GM21619 (cell line): ENCODE measurements around the gene ST7.
"Not testable (repeated sequence)": the region's sequence is repeated elsewhere in the genome, so short reads cannot be mapped to it uniquely, and the experiment has no call there.

ENCODE experiments used
- ATAC-seq: cut with Tn5 transposase; IDR thresholded peaks from one replicate; pipeline ENCODE4 v1.9.1; 2021; ENCODE audit not compliant: unreplicated experiment

The ST7 gene

DNA sequence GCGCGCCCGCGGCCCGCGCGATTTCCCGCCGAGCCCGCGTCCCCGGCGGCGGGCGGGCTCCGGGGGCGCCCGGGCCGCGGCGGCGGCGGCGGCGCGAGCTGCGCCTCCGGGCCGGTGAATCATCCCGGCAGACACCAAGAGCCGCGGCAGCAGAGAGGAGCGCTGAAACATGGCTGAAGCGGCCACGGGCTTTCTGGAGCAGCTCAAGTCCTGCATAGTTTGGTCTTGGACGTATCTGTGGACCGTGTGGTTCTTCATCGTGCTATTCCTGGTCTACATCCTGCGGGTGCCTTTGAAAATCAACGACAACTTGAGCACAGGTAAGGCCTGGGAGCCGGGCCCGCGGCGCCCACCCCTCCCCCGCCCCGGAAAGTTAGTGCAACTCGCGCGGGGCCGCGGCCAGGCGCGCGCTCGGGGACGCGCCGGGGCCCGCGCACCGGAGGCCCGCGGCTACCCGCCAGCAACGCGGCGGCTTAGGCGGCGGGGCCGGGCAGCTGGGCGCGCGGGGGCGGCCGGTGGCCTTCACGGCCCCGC is at the start of gene ST7:
Gene ST7 (plus strand): TSS at position 130 of the 534 bp plus-strand sequence. CDS start 40 bp downstream, at position 170.
- ATAC-seq: peak; percentile 32

DNA sequence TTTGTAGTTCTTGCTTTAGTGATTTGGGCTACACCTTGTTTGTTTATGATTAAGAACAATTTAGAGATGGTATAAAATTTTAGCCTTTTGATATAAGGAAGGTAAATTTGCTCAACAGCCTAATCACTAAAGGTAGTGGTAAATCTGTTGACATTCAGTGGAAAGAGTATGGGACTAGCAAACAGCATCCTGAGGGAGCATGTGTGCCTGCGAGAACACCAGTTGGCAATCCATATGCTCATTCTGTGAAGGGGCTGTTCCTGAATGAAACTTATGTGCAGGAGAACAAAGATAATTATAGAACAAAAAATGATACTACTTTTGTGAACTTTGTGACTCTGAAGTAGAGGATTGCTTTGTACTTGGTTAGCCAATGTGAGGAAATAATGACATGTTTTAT is 46.9 kb upstream of the ST7 start:
- no peak for ATAC-seq

DNA sequence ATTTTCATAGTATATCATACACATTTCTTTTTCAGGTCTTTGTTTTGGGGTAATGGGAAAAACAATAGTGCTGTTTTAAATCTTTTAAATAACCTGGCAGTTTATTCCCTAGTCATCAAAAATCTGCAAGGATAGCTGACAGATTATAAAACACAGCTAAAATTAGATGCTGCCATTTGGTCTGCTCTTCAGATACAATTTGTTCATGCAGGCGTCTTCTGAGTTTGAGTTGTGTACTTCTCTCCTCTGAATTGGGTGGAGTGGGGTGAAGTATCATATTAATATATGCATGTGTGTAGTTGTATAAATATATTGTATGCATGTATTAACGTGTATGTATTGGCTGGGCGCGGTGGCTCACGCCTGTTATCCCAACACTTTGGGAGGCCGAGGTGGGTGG is 42.9 kb upstream of the ST7 start:
- ATAC-seq: no peak

- no peak for ATAC-seq
Observed at GRCh38 chr7:116911801-116912200, 41.5 kb upstream of the ST7 start.

DNA sequence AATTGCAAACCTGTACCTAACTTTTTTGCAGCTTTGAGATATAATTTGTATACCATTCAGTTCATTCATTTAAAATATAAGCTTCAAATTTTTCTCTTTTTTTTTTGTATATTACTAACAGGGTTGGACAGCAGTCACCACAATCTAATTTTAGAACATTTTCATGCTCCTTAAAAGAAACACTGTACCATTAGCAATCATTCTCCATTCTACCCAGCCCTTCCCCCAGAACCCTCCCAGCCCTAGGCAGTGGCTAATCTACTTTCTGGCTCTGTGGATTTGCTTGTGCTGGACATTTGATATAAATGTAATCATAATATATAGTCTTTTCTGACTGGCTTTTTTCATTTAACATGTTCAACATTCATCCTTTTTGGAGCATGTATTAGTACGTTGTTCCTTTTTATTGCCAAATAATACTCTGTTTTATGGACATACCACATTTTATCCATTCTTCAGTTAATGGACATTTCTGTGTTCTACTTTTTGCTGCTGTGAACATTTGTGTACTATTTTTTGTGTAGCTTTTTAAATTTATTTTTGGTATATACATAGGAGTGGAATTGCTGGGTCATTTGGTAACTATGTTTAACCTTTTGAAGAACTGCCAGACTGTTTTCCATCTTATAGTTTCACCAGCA is 40.9 kb upstream of the ST7 start:
- ATAC-seq: no peak

GRCh38 chr7:116918704-116919103 is 34.6 kb upstream of the ST7 start:
- ATAC-seq: no peak

GRCh38 chr7:116920359-116920758 is 32.9 kb upstream of the ST7 start:
- ATAC-seq: no peak

- no peak for ATAC-seq
Observed at GRCh38 chr7:116922545-116922944, 30.8 kb upstream of the ST7 start.

DNA sequence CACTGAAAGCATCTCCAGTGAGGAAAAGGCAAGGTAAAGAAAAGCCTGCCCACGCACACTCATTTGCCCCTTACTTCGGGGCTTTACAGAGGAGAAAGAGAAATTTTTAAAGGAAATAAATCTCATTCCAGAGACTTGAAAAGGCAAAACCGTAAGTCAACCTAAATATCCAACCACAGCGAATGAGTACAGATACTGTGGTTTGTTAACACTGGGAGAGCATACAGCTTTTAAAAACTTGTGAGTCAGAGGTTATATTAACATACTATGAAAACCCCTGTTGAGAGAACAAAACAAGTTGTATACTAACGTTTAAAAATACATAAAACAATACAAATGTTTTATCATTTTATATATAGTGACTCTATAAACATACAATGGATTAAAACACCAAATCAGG is 28.6 kb upstream of the ST7 start:
- ATAC-seq: no peak

GRCh38 chr7:116929021-116929420 is 24.3 kb upstream of the ST7 start:
- no peak for ATAC-seq

- peak; percentile 90 for ATAC-seq
Observed at GRCh38 chr7:116929914-116930913, 23.1 kb upstream of the ST7 start.

DNA sequence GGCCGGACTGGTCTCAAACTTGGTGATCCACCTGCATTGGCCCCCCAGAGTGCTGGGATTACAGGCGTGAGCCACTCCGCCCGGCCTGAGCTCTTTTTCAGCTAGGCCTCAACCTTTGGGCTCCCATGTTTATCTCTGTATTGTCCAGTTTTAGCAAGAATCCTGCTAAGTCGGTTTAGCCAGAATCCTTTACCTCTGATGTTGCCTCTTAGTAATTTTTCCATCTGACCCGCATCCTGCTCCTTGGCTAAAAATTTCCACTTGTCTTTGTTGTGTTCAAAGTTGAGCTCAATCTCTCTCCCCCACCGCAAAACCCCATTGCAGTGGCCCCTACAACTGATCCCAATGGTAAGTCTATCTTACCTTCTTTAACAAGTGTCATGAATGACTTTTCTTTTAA is 20.7 kb upstream of the ST7 start:
- ATAC-seq: no peak

GRCh38 chr7:116933465-116933864 is 19.8 kb upstream of the ST7 start:
- no peak for ATAC-seq

DNA sequence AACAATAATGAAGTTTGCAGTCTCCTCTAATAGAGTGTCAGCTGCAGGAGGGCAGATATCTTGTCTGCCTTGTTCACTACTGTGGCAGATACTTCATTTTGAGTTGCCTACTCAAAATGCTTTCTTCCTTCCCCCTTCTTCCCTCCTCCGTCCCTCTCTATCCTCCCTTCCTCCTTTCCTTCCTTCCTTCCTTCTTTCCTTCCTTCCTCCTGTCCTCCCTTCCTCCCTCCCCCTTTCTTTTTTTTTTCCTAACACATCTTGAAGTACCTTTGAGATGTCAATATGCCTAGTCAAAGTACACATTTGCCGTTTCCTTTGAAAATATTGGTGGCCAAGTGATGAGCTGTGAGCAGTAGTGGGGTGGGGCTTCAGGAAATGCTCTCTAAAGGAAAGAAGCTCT is 18.7 kb upstream of the ST7 start:
- ATAC-seq: no peak

GRCh38 chr7:116936844-116937243 is 16.5 kb upstream of the ST7 start:
- ATAC-seq: not testable (repeated sequence)

- ATAC-seq: no peak
Observed at GRCh38 chr7:116938678-116939077, 14.6 kb upstream of the ST7 start.

- no peak for ATAC-seq
Observed at GRCh38 chr7:116940689-116941370, 12.5 kb upstream of the ST7 start.

GRCh38 chr7:116942504-116942903 is 10.8 kb upstream of the ST7 start:
- ATAC-seq: no peak

DNA sequence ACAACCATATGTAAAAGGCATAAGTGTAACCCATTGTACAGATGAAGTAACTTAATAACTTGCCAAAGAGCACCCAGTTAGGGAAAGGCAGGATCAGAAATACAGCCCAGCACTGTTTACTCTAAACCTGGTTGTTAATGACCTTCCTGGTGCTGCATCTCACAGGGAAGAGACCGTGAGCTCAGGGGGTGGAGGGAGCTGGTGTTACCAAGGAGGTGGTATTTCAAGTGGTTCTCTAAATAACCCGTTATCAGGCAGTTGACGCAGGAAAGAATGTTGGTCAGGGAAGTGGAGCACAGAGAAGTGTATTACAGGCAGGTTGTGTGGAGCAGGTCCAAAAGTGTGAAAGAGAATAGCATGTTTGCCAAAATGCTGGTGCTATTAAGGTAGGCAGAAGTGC is 4.4 kb upstream of the ST7 start:
- ATAC-seq: no peak

- ATAC-seq: no peak
Observed at GRCh38 chr7:116949941-116950801, 3.1 kb upstream of the ST7 start.
